HepG2 (cell line): ENCODE data around the gene SLC36A2. TPM values are rescaled to one million over a fixed set of nuclear protein-coding genes. Genes with fewer than 3 reads are reported as not detected.

Experiments
- ATAC-seq: fragments of 200-7000 bp; cut with Tn5 transposase; 3 replicates; pipeline ENCODE4 v1.9.1; 2020; ENCODE audit warnings: mild to moderate bottlenecking, moderate library complexity
- BruUV-seq: library from RNA; stranded (reverse); fragments of 400-500 nt; replicated peaks from 2 replicates; lab custom pipeline; 2021; lab: Mats Ljungman, UMichigan
- CTCF ChIA-PET: fragments of 300-600 bp; formaldehyde crosslinking; extraction: SDS; loops from one replicate; lab custom pipeline; 2021; ENCODE audit warnings: low total read pairs, inconsistent platforms, low intra/inter-chr PET ratio; lab: Yijun Ruan, JAX
- POLR2A ChIA-PET: fragments of 350-600 bp; sonication (Branson Sonifier 250); formaldehyde crosslinking; loops from one replicate; lab custom pipeline; 2020; ENCODE audit warnings: antibody characterized with exemption, inconsistent platforms; lab: Yijun Ruan, JAX
- DNase-seq: peaks from one replicate; pipeline ENCODE4 v3.0.0-alpha.2; 2015; ENCODE audit warnings: low spot score
- FAIRE-seq: peaks from 3 replicates; lab custom pipeline; 2011; peaks lifted over from hg19 to GRCh38; lab: Jason Lieb, UNC
- H2AFZ ChIP-seq: one replicate; pipeline ENCODE4 v1.6.1; 2011; ENCODE audit warnings: low read length, inconsistent platforms
- H3K27ac ChIP-seq: fragments of 300-600 bp; 3 replicates; pipeline ENCODE4 v1.8.0; 2011; ENCODE audit warnings: mixed run types, mild to moderate bottlenecking, mixed read lengths, low read length, inconsistent platforms; ENCODE audit not compliant: insufficient read depth; ENCODE audit errors: extremely low read length
- H3K27me3 ChIP-seq, 2 experiments: fragments of 200-600 bp in 1 of 2; 2 replicates in 1 of 2; 3 replicates in 1 of 2; pipeline versions ENCODE4 v1.6.0 to v1.8.0; 2011; ENCODE audit warnings: low read length in 2 of 2, mild to moderate bottlenecking in 2 of 2, moderate library complexity in 2 of 2, inconsistent platforms in 1 of 2; ENCODE audit not compliant: insufficient read depth in 2 of 2, control insufficient read depth in 1 of 2
- H3K36me3 ChIP-seq, 2 experiments: fragments of 200-600 bp in 1 of 2; replicated peaks in 1 of 2; 2 replicates in 1 of 2; 3 replicates in 1 of 2; pipeline versions ENCODE4 v1.5.1 to v1.8.0; 2011; ENCODE audit warnings: low read length in 2 of 2, inconsistent platforms in 1 of 2; ENCODE audit not compliant: insufficient read depth in 2 of 2, control insufficient read depth in 1 of 2
- H3K4me1 ChIP-seq: 2 replicates; pipeline ENCODE4 v1.5.1; 2012; ENCODE audit warnings: low read length, inconsistent platforms; ENCODE audit not compliant: insufficient read depth
- H3K4me2 ChIP-seq: 2 replicates; pipeline ENCODE4 v1.6.0; 2011; ENCODE audit warnings: low read depth, low read length, inconsistent platforms
- H3K4me3 ChIP-seq, 3 experiments: fragments of 200-600 bp in 1 of 3; sonication (generic), shearing (Covaris generic) in 1 of 3; replicated peaks in 1 of 3; 2 replicates each; pipeline ENCODE4 v1.5.1; 2011 to 2016; ENCODE audit warnings: low read length in 3 of 3, inconsistent platforms in 2 of 3, low read depth in 2 of 3, mild to moderate bottlenecking in 2 of 3, control low read depth in 1 of 3, mixed read lengths in 1 of 3; ENCODE audit not compliant: insufficient read depth in 1 of 3
- H3K79me2 ChIP-seq: one replicate; pipeline ENCODE4 v1.6.1; 2011; ENCODE audit warnings: low read length, inconsistent platforms; ENCODE audit not compliant: insufficient read depth
- H3K9ac ChIP-seq: 2 replicates; pipeline ENCODE4 v1.6.0; 2011; ENCODE audit warnings: mild to moderate bottlenecking, low read depth, low read length, inconsistent platforms; ENCODE audit not compliant: insufficient read depth
- H3K9me3 ChIP-seq: 2 replicates; pipeline ENCODE4 v1.5.1; 2012; ENCODE audit warnings: mild to moderate bottlenecking, low read length
- H4K20me1 ChIP-seq: 2 replicates; pipeline ENCODE4 v1.6.0; 2011; ENCODE audit warnings: inconsistent platforms, mild to moderate bottlenecking, low read length, moderate library complexity; ENCODE audit not compliant: insufficient read depth
- CREB1 ChIP-seq, 2 experiments: fragments of 450-650 bp in 1 of 2; IDR thresholded peaks; 2 replicates each; pipeline ENCODE4 v1.6.1; 2016 to 2017; ENCODE audit warnings: control low read depth in 1 of 2, mild to moderate bottlenecking in 1 of 2, missing compliant biosample characterization in 1 of 2, missing genetic modification characterization in 1 of 2
- NFYC ChIP-seq: IDR thresholded peaks from 2 replicates; pipeline ENCODE4 v1.6.1; 2016; ENCODE audit warnings: missing genetic modification reagents, missing compliant biosample characterization
- NPAS2 ChIP-seq: sonication (generic); formaldehyde crosslinking; IDR thresholded peaks from 2 replicates; pipeline ENCODE4 v1.8.0; 2022; ENCODE audit warnings: mild to moderate bottlenecking, missing genetic modification reagents, borderline replicate concordance
- TBL1XR1 ChIP-seq: fragments of 150-350 bp; IDR thresholded peaks from 2 replicates; pipeline ENCODE4 v1.6.1; 2014; ENCODE audit warnings: borderline replicate concordance, low read length; ENCODE audit not compliant: partially characterized antibody
- ZNF205 ChIP-seq: IDR thresholded peaks from 2 replicates; pipeline ENCODE4 v1.6.1; 2018; ENCODE audit warnings: missing biosample characterization, missing genetic modification reagents
- ZNF292 ChIP-seq: sonication (generic); formaldehyde crosslinking; IDR thresholded peaks from 2 replicates; pipeline ENCODE4 v1.8.1; 2022; ENCODE audit warnings: mild to moderate bottlenecking, low read depth, missing genetic modification reagents, borderline replicate concordance
- ZNF546 ChIP-seq: sonication (generic); formaldehyde crosslinking; conservative IDR thresholded peaks from 2 replicates; pipeline ENCODE4 v1.8.1; 2023; ENCODE audit warnings: mild to moderate bottlenecking, missing genetic modification reagents
- WGBS: methylation state at CpG from one replicate; pipeline ENCODE4 v1.1.6; 2017; ENCODE audit warnings: low lambda C conversion rate; 5-methylcytosine and 5-hydroxymethylcytosine counted together
- in situ Hi-C: cut with HindIII; loops from 2 replicates; pipeline ENCODE4 v1.10.0; 2017; ENCODE audit warnings: low pct_unique_long_range_greater_than_20kb; ENCODE audit not compliant: extremely low pct_ligation_motif_present
- intact Hi-C: fragments of 100-400 bp; cut with micrococcal nuclease; formaldehyde crosslinking; loops from one replicate; pipeline ENCODE4 v1.10.0; 2022; ENCODE audit not compliant: unreplicated experiment
- polyA plus RNA-seq, 8 experiments: library from polyadenylated mRNA; depleted of rRNA in 3 of 8; stranded (reverse) in 7 of 8; unstranded in 1 of 8; fragments of >200 nt; fragmentation: Illumina TruSeq in 4 of 8; extraction: Trizol in 4 of 8; gene quantifications; 2 replicates each; pipeline versions ENCODE4 v1.2.1 to v1.2.3, GENCODE V29; 2011 to 2016; ENCODE audit warnings: low read depth in 4 of 8, missing spikeins in 1 of 8, mixed read lengths in 1 of 8; ENCODE audit not compliant: insufficient read depth in 1 of 8
- total RNA-seq, 5 experiments: library from RNA; depleted of rRNA; stranded (reverse); fragments of >200 nt; fragmentation: Illumina TruSeq; extraction: Trizol; gene quantifications; 2 replicates each; pipeline ENCODE4 v1.2.3, GENCODE V29; 2016; ENCODE audit warnings: low read depth in 1 of 5
- TF ChIP-seq, protein P1 (sequence below): sonication (generic); formaldehyde crosslinking; IDR thresholded peaks from 2 replicates; pipeline ENCODE4 v1.4.0; 2020; ENCODE audit warnings: missing genetic modification reagents; ENCODE audit errors: not compliant biosample characterization
- TF ChIP-seq, protein P2 (sequence below): sonication (generic); formaldehyde crosslinking; IDR thresholded peaks from 2 replicates; pipeline ENCODE4 v1.8.1; 2023; ENCODE audit warnings: missing genetic modification reagents, inconsistent platforms, borderline replicate concordance
- TF ChIP-seq, protein P3 (sequence below): IDR thresholded peaks from 2 replicates; pipeline ENCODE4 v1.6.1; 2016; ENCODE audit warnings: missing genetic modification reagents, missing compliant biosample characterization
- TF ChIP-seq, protein P4 (sequence below): sonication (generic); formaldehyde crosslinking; IDR thresholded peaks from 2 replicates; pipeline ENCODE4 v1.4.0; 2020; ENCODE audit warnings: missing genetic modification reagents
- TF ChIP-seq, protein P5 (sequence below): sonication (generic); formaldehyde crosslinking; IDR thresholded peaks from 2 replicates; pipeline ENCODE4 v1.4.0; 2020; ENCODE audit warnings: mild to moderate bottlenecking, missing genetic modification reagents
- TF ChIP-seq, protein P6 (sequence below): IDR thresholded peaks from 2 replicates; pipeline ENCODE4 v1.6.1; 2016; ENCODE audit warnings: missing biosample characterization, missing genetic modification reagents, low read depth

SLC36A2 gene
- total and polyA plus RNA-seq, 2 of the 13 experiments (the other 11 are each of a cell fraction or from before 2014, with no cell fraction given), result 0.03 TPM; not detected in 1

DNA sequence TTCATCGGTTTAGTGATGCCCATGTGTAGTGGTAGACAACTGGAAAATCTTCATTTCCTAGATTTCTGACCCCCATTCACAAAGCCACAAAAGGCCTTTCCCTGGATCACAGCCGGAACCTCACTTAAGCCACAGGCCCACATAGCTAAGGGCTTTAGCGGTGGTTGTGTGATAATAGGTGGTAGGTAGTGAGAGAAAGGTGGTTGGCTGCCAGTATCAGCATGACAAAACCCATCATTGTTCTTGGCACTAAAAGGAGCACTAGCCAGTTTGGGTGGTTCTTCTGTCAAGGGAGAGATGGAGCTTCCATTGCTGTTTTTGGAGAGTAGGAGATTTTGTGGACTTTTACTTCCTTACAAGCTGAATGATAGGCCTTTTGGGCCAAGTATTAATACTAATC lies 9.7 kb upstream of the SLC36A2 start:
- H4K20me1 ChIP-seq, result no peaks in the 10 kb centered on the region
- intact Hi-C loops (no loop called here), in situ Hi-C loops (no loop called here)
- no peaks in the 10 kb centered on the region for H3K79me2 ChIP-seq
- no peaks in the 10 kb centered on the region for H3K36me3 ChIP-seq
- BruUV-seq, result no TSS peak
- CTCF ChIA-PET, result no interaction called here
- H3K27ac ChIP-seq, result no peak overlapping the region
- no peaks in the 10 kb centered on the region for H3K4me1 ChIP-seq
- no peak for FAIRE-seq
- no peak overlapping the region for H3K4me3 ChIP-seq
- ATAC-seq, result no peak
- H3K27me3 ChIP-seq, result peaks cover 0 to 8% of the 10 kb centered on the region in 2 experiments; a peak in 1 of 5 replicates
- H2AFZ ChIP-seq, result no peak overlapping the region
- H3K9me3 ChIP-seq, result peaks cover 7% of the 10 kb centered on the region; the same call in 1 of the 2 replicates
- POLR2A ChIA-PET, result no interaction called here
- no peak overlapping the region for H3K4me2 ChIP-seq
- DNase-seq, result no peak
- H3K9ac ChIP-seq, result no peak overlapping the region
- 29% methylated on average over 3 of the region's 3 CpGs for WGBS
- TF ChIP-seq ZNF292 (no peak), NPAS2 (CRISPR knock-in tag) (no peak), ZNF205 (CRISPR knock-in tag) (no peak), CREB1 (IDR thresholded peaks at IDR 0.05) (no peak), CREB1 (CRISPR knock-in tag; IDR thresholded peaks at IDR 0.05) (no peak), TBL1XR1 (no peak), ZNF546 (CRISPR knock-in tag) (no peak), NFYC (CRISPR knock-in tag) (no peak)
- TF ChIP-seq, protein P1, sequence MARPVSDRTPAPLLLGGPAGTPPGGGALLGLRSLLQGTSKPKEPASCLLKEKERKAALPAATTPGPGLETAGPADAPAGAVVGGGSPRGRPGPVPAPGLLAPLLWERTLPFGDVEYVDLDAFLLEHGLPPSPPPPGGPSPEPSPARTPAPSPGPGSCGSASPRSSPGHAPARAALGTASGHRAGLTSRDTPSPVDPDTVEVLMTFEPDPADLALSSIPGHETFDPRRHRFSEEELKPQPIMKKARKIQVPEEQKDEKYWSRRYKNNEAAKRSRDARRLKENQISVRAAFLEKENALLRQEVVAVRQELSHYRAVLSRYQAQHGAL (CRISPR knock-in tag), result no peak
- TF ChIP-seq, protein P2, sequence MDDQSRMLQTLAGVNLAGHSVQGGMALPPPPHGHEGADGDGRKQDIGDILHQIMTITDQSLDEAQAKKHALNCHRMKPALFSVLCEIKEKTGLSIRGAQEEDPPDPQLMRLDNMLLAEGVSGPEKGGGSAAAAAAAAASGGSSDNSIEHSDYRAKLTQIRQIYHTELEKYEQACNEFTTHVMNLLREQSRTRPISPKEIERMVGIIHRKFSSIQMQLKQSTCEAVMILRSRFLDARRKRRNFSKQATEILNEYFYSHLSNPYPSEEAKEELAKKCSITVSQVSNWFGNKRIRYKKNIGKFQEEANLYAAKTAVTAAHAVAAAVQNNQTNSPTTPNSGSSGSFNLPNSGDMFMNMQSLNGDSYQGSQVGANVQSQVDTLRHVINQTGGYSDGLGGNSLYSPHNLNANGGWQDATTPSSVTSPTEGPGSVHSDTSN (CRISPR knock-in tag), result no peak
- TF ChIP-seq, protein P3, sequence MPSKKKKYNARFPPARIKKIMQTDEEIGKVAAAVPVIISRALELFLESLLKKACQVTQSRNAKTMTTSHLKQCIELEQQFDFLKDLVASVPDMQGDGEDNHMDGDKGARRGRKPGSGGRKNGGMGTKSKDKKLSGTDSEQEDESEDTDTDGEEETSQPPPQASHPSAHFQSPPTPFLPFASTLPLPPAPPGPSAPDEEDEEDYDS (CRISPR knock-in tag), result no peak
- TF ChIP-seq, protein P4, sequence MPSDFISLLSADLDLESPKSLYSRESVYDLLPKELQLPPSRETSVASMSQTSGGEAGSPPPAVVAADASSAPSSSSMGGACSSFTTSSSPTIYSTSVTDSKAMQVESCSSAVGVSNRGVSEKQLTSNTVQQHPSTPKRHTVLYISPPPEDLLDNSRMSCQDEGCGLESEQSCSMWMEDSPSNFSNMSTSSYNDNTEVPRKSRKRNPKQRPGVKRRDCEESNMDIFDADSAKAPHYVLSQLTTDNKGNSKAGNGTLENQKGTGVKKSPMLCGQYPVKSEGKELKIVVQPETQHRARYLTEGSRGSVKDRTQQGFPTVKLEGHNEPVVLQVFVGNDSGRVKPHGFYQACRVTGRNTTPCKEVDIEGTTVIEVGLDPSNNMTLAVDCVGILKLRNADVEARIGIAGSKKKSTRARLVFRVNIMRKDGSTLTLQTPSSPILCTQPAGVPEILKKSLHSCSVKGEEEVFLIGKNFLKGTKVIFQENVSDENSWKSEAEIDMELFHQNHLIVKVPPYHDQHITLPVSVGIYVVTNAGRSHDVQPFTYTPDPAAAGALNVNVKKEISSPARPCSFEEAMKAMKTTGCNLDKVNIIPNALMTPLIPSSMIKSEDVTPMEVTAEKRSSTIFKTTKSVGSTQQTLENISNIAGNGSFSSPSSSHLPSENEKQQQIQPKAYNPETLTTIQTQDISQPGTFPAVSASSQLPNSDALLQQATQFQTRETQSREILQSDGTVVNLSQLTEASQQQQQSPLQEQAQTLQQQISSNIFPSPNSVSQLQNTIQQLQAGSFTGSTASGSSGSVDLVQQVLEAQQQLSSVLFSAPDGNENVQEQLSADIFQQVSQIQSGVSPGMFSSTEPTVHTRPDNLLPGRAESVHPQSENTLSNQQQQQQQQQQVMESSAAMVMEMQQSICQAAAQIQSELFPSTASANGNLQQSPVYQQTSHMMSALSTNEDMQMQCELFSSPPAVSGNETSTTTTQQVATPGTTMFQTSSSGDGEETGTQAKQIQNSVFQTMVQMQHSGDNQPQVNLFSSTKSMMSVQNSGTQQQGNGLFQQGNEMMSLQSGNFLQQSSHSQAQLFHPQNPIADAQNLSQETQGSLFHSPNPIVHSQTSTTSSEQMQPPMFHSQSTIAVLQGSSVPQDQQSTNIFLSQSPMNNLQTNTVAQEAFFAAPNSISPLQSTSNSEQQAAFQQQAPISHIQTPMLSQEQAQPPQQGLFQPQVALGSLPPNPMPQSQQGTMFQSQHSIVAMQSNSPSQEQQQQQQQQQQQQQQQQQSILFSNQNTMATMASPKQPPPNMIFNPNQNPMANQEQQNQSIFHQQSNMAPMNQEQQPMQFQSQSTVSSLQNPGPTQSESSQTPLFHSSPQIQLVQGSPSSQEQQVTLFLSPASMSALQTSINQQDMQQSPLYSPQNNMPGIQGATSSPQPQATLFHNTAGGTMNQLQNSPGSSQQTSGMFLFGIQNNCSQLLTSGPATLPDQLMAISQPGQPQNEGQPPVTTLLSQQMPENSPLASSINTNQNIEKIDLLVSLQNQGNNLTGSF (CRISPR knock-in tag), result no peak
- TF ChIP-seq, protein P5, sequence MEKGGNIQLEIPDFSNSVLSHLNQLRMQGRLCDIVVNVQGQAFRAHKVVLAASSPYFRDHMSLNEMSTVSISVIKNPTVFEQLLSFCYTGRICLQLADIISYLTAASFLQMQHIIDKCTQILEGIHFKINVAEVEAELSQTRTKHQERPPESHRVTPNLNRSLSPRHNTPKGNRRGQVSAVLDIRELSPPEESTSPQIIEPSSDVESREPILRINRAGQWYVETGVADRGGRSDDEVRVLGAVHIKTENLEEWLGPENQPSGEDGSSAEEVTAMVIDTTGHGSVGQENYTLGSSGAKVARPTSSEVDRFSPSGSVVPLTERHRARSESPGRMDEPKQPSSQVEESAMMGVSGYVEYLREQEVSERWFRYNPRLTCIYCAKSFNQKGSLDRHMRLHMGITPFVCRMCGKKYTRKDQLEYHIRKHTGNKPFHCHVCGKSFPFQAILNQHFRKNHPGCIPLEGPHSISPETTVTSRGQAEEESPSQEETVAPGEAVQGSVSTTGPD (CRISPR knock-in tag), result no peak
- TF ChIP-seq, protein P6, sequence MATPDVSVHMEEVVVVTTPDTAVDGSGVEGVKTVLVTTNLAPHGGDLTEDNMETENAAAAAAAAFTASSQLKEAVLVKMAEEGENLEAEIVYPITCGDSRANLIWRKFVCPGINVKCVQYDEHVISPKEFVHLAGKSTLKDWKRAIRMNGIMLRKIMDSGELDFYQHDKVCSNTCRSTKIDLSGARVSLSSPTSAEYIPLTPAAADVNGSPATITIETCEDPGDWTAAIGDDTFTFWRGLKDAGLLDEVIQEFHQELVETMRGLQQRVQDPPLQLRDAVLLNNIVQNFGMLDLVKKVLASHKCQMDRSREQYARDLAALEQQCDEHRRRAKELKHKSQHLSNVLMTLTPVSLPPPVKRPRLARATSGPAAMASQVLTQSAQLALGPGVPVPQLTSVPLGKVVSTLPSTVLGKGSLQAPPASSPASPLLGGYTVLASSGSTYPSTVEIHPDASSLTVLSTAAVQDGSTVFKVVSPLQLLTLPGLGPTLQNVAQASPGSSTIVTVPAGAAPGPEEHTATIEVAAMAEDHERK (CRISPR knock-in tag), result no peak
